H9 (cell line): Measurements from ENCODE around the gene RAX2. TPM values are rescaled to one million over a fixed set of nuclear protein-coding genes. Genes with fewer than 3 reads are reported as not detected.

Experiments used
- DNase-seq: peaks from one replicate; pipeline ENCODE4 v3.0.0-alpha.2; 2017
- H2AFZ ChIP-seq: one replicate; pipeline ENCODE4 v1.6.1; 2013; ENCODE audit warnings: mild to moderate bottlenecking, low read length, control low read depth, moderate library complexity
- H2AK5ac ChIP-seq: 2 replicates; pipeline ENCODE4 v1.6.1; 2013; ENCODE audit warnings: low read length, control low read depth, mixed read lengths; ENCODE audit not compliant: insufficient read length
- H2BK120ac ChIP-seq: one replicate; pipeline ENCODE4 v1.6.1; 2013; ENCODE audit warnings: low read depth, mild to moderate bottlenecking, low read length, control low read depth, inconsistent platforms; ENCODE audit not compliant: poor library complexity, severe bottlenecking
- H2BK12ac ChIP-seq: 2 replicates; pipeline ENCODE4 v1.6.1; 2013; ENCODE audit warnings: low read length, control low read depth, mixed read lengths, low read depth; ENCODE audit not compliant: insufficient read length
- H2BK15ac ChIP-seq: 2 replicates; pipeline ENCODE4 v1.6.1; 2013; ENCODE audit warnings: low read depth, low read length, control low read depth
- H2BK20ac ChIP-seq: one replicate; pipeline ENCODE4 v1.6.1; 2013; ENCODE audit warnings: low read depth, mild to moderate bottlenecking, low read length, control low read depth, inconsistent platforms; ENCODE audit not compliant: poor library complexity, severe bottlenecking
- H2BK5ac ChIP-seq: 2 replicates; pipeline ENCODE4 v1.6.1; 2013; ENCODE audit warnings: low read length, control low read depth, mixed read lengths; ENCODE audit not compliant: insufficient read length
- H3K14ac ChIP-seq: 2 replicates; pipeline ENCODE4 v1.6.1; 2013; ENCODE audit warnings: low read length, control low read depth; ENCODE audit not compliant: insufficient read depth
- H3K18ac ChIP-seq: 2 replicates; pipeline ENCODE4 v1.6.1; 2013; ENCODE audit warnings: low read depth, mild to moderate bottlenecking, mixed read lengths, low read length, control low read depth; ENCODE audit not compliant: insufficient read length
- H3K23ac ChIP-seq: 2 replicates; pipeline ENCODE4 v1.6.1; 2013; ENCODE audit warnings: low read length, control low read depth, mixed read lengths, low read depth; ENCODE audit not compliant: insufficient read length
- H3K23me2 ChIP-seq: 2 replicates; pipeline ENCODE4 v1.6.1; 2013; ENCODE audit warnings: low read depth, mild to moderate bottlenecking, mixed read lengths, low read length, control low read depth; ENCODE audit not compliant: insufficient read length, poor library complexity, severe bottlenecking
- H3K27ac ChIP-seq: 2 replicates; pipeline ENCODE4 v1.5.1; 2013; ENCODE audit warnings: low read length, control low read depth, mixed read lengths, low read depth; ENCODE audit not compliant: insufficient read length
- H3K27me3 ChIP-seq: 2 replicates; pipeline ENCODE4 v1.6.1; 2013; ENCODE audit warnings: low read length, control low read depth, inconsistent platforms; ENCODE audit not compliant: insufficient read depth
- H3K4ac ChIP-seq: 2 replicates; pipeline ENCODE4 v1.6.1; 2013; ENCODE audit warnings: low read depth, mild to moderate bottlenecking, control low read depth, inconsistent platforms, low read length, moderate library complexity
- H3K4me1 ChIP-seq: 2 replicates; pipeline ENCODE4 v1.6.1; 2013; ENCODE audit warnings: low read length, control low read depth, inconsistent platforms; ENCODE audit not compliant: insufficient read depth
- H3K4me2 ChIP-seq: 2 replicates; pipeline ENCODE4 v1.6.1; 2013; ENCODE audit warnings: low read length, control low read depth, mixed read lengths; ENCODE audit not compliant: insufficient read length, insufficient read depth
- H3K56ac ChIP-seq: 2 replicates; pipeline ENCODE4 v1.6.1; 2013; ENCODE audit warnings: low read depth, mild to moderate bottlenecking, mixed read lengths, low read length, control low read depth; ENCODE audit not compliant: insufficient read length
- H3K79me1 ChIP-seq: 2 replicates; pipeline ENCODE4 v1.6.1; 2013; ENCODE audit warnings: low read depth, mild to moderate bottlenecking, moderate library complexity, low read length, control low read depth, inconsistent platforms; ENCODE audit not compliant: insufficient read depth, poor library complexity, severe bottlenecking
- H3K79me2 ChIP-seq: 2 replicates; pipeline ENCODE4 v1.6.1; 2013; ENCODE audit warnings: low read length, control low read depth, inconsistent platforms; ENCODE audit not compliant: insufficient read depth
- H3K9ac ChIP-seq: 2 replicates; pipeline ENCODE4 v1.6.1; 2013; ENCODE audit warnings: low read length, control low read depth, mixed read lengths; ENCODE audit not compliant: insufficient read length; ENCODE audit errors: extremely low read depth
- H3K9me3 ChIP-seq: one replicate; pipeline ENCODE4 v1.6.1; 2013; ENCODE audit warnings: low read depth, low read length, inconsistent platforms; ENCODE audit not compliant: control insufficient read depth
- H3T11ph ChIP-seq: one replicate; pipeline ENCODE4 v1.6.1; 2013; ENCODE audit warnings: mild to moderate bottlenecking, low read length, control low read depth, inconsistent platforms
- H4K20me1 ChIP-seq: one replicate; pipeline ENCODE4 v1.6.1; 2013; ENCODE audit not compliant: control insufficient read depth, insufficient read length, insufficient read depth
- H4K5ac ChIP-seq: 2 replicates; pipeline ENCODE4 v1.6.1; 2013; ENCODE audit warnings: low read depth, mild to moderate bottlenecking, mixed read lengths, low read length, control low read depth; ENCODE audit not compliant: insufficient read length
- H4K8ac ChIP-seq: replicated peaks from 2 replicates; pipeline ENCODE4 v1.6.1; 2013; ENCODE audit warnings: low read length, control low read depth, mixed read lengths, low read depth; ENCODE audit not compliant: insufficient read length
- H4K91ac ChIP-seq: 2 replicates; pipeline ENCODE4 v1.6.1; 2013; ENCODE audit warnings: low read depth, mild to moderate bottlenecking, moderate library complexity, mixed read lengths, low read length, control low read depth; ENCODE audit not compliant: insufficient read length
- H3K27ac Mint-ChIP-seq, 3 experiments: 2 replicates in 2 of 3; 3 replicates in 1 of 3; pipeline ENCODE4 v1.8.0; 2020 to 2021; ENCODE audit warnings: mixed read lengths in 3 of 3, mild to moderate bottlenecking in 1 of 3, moderate library complexity in 1 of 3
- H3K27me3 Mint-ChIP-seq: 2 replicates; pipeline ENCODE4 v1.8.0; 2021; ENCODE audit warnings: low read depth, mild to moderate bottlenecking, moderate library complexity, mixed read lengths
- H3K36me3 Mint-ChIP-seq, 3 experiments: 2 replicates in 2 of 3; 3 replicates in 1 of 3; pipeline ENCODE4 v1.8.0; 2020 to 2021; ENCODE audit warnings: low read depth in 3 of 3, mixed read lengths in 3 of 3; ENCODE audit not compliant: insufficient read depth in 1 of 3
- H3K4me1 Mint-ChIP-seq, 2 experiments: 2 replicates each; pipeline ENCODE4 v1.8.0; 2020; ENCODE audit warnings: mixed read lengths in 2 of 2
- H3K4me3 Mint-ChIP-seq, 2 experiments: 2 replicates in 1 of 2; 3 replicates in 1 of 2; pipeline ENCODE4 v1.8.0; 2020 to 2021; ENCODE audit warnings: mild to moderate bottlenecking in 2 of 2, mixed read lengths in 2 of 2, moderate library complexity in 1 of 2
- H3K9me3 Mint-ChIP-seq, 2 experiments: 2 replicates in 1 of 2; 3 replicates in 1 of 2; pipeline ENCODE4 v1.8.0; 2020; ENCODE audit warnings: mild to moderate bottlenecking in 2 of 2, mixed read lengths in 2 of 2, moderate library complexity in 1 of 2
- WGBS: extraction: QIAGEN DNeasy Blood & Tissue Kit; methylation state at CpG from one replicate; pipeline ENCODE4 v1.1.7; 2013; ENCODE audit warnings: missing lambda C conversion rate, low lambda C conversion rate, mixed read lengths; ENCODE audit not compliant: insufficient read length; ENCODE audit errors: extremely low coverage; 5-methylcytosine and 5-hydroxymethylcytosine counted together
- total RNA-seq: library from RNA; stranded (reverse); gene quantifications from 2 replicates; pipeline ENCODE4 v1.2.1, GENCODE V29; 2021
- TF ChIP-seq, protein P1 (sequence below): fragments of 200-600 bp; sonication (generic); conservative IDR thresholded peaks from 3 replicates; pipeline ENCODE4 v1.8.0; 2021; ENCODE audit warnings: antibody characterized with exemption, mild to moderate bottlenecking

Gene RAX2
- total RNA-seq, 1 experiment from 2014 or later, result not detected

DNA sequence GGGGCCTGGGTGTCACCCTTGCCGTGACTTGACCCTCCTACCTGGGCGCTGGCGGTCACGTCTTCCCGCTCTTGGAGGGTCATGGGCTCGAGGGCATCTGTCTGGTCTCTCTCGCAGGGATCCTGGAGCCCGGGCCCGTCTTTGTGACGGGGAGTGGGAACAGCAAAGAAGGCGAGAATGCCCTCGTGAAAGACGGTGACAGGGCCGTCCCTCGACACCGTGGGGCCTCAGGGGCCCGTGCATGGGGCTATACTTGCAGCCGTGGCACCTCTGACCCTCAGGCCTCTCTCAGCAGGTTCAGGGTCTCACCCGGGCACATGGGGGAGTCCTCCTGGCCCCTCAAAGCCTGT is 35.1 kb upstream of the RAX2 start:
- Histone ChIP-seq H4K5ac (no peak overlapping the region), H2BK15ac (no peak overlapping the region), H3K27ac (no peak overlapping the region), H2AK5ac (no peak overlapping the region), H3K18ac (no peak overlapping the region), H3K23ac (no peak overlapping the region), H3K9ac (no peak overlapping the region), H3K4ac (no peak overlapping the region), H4K8ac (no peak overlapping the region), H2BK120ac (no peak overlapping the region), H3K4me1 (no peaks in the 10 kb centered on the region), H3K79me1 (no peaks in the 10 kb centered on the region), H3K56ac (no peak overlapping the region), H4K20me1 (no peaks in the 10 kb centered on the region), H2BK12ac (no peak overlapping the region), H3T11ph (no peak overlapping the region), H2BK20ac (no peak overlapping the region), H3K79me2 (no peaks in the 10 kb centered on the region), H2AFZ (no peak overlapping the region), H2BK5ac (no peak overlapping the region), H3K9me3 (no peaks in the 10 kb centered on the region), H4K91ac (no peak overlapping the region), H3K14ac (no peak overlapping the region; the same call in 1 of the 2 replicates), H3K23me2 (no peaks in the 10 kb centered on the region), H3K27me3 (no peaks in the 10 kb centered on the region), H3K4me2 (no peak overlapping the region)
- peaks cover 0 to 6% of the 10 kb centered on the region in 2 experiments; a peak in 2 of 5 replicates for H3K9me3 Mint-ChIP-seq
- no CpG with 5 or more reads among the region's 19 CpGs for WGBS
- peaks cover 14% of the 10 kb centered on the region for H3K27me3 Mint-ChIP-seq
- peaks cover 0 to 6% of the 10 kb centered on the region in 2 experiments; a peak in 2 of 4 replicates for H3K4me1 Mint-ChIP-seq
- peak; percentile 27 for DNase-seq
- TF ChIP-seq, protein P1, sequence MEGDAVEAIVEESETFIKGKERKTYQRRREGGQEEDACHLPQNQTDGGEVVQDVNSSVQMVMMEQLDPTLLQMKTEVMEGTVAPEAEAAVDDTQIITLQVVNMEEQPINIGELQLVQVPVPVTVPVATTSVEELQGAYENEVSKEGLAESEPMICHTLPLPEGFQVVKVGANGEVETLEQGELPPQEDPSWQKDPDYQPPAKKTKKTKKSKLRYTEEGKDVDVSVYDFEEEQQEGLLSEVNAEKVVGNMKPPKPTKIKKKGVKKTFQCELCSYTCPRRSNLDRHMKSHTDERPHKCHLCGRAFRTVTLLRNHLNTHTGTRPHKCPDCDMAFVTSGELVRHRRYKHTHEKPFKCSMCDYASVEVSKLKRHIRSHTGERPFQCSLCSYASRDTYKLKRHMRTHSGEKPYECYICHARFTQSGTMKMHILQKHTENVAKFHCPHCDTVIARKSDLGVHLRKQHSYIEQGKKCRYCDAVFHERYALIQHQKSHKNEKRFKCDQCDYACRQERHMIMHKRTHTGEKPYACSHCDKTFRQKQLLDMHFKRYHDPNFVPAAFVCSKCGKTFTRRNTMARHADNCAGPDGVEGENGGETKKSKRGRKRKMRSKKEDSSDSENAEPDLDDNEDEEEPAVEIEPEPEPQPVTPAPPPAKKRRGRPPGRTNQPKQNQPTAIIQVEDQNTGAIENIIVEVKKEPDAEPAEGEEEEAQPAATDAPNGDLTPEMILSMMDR, result no peak
- H3K4me3 Mint-ChIP-seq, result no peak overlapping the region
- no peak overlapping the region for H3K27ac Mint-ChIP-seq
- no peaks in the 10 kb centered on the region for H3K36me3 Mint-ChIP-seq
